Heart left ventricle (tissue), 13 donors: ENCODE measurements around the gene FGF14.

Source experiments
- CTCF ChIP-seq, 12 donors: fragments of 200-600 bp; sonication (generic) in 4 of 12; IDR thresholded peaks; one replicate each; pipeline versions ENCODE4 v1.5.0 to v1.8.0; 2018 to 2022; ENCODE audit warnings: antibody characterized with exemption in 12 of 12, mild to moderate bottlenecking in 5 of 12
- POLR2A ChIP-seq, 2 donors: fragments of 450-650 bp; IDR thresholded peaks; one replicate each; pipeline ENCODE4 v1.6.1; 2017; ENCODE audit warnings: antibody characterized with exemption in 2 of 2, mild to moderate bottlenecking in 2 of 2, moderate library complexity in 2 of 2
- donor health status: ischemic (EF 13 %, LVEDD 7.1; RV severe dilation, severe dysfunction).
- donor health status: DM: no; HTN: yes; CAD: no.
- donor health status: DM: no; HTN: no; CAD: no.
- donor health status: ischemic (EF 25% LVEDD 6.9; RV normal size, moderate dysfunction).
- donor health status: ischemic (EF 25% LVEDD 5.7; RV mildly dilated, moderate dysfunction).
- donor health status: ischemic (EF 35%, LVEDD 5.7; RV mildly dilated, moderate dysfunction).
- donor health status: nonischemic (EF 11% LVEDD 7.7; RV severe dilation, severe dysfunction).
- donor health status: DM: yes; HTN: yes; CAD: no.
- donor health status: PGD.
- donor health status: ischemic (EF 29% LVEDD 5.4; RV normal size, mild dysfunction).
- donor health status: nonischemic (EF 23%, LVEDD 6.1; RV moderate dilation, normal function).

- TF ChIP-seq CTCF (IDR thresholded peaks at IDR 0.05) (no peak), POLR2A (IDR thresholded peaks at IDR 0.05) (no peak)
These were observed 312.1 kb downstream of the FGF14 start for GRCh38 chr13:102089722-102090121.
